GM12872 (cell line): ENCODE measurements around the gene PERM1.

Experiments used
- TF ChIP-seq, protein P1 (sequence below): IDR thresholded peaks from 3 replicates; pipeline ENCODE4 v1.5.1; 2011; ENCODE audit warnings: low read depth, mild to moderate bottlenecking, low read length, moderate library complexity; ENCODE audit not compliant: insufficient read depth

The PERM1 gene

DNA sequence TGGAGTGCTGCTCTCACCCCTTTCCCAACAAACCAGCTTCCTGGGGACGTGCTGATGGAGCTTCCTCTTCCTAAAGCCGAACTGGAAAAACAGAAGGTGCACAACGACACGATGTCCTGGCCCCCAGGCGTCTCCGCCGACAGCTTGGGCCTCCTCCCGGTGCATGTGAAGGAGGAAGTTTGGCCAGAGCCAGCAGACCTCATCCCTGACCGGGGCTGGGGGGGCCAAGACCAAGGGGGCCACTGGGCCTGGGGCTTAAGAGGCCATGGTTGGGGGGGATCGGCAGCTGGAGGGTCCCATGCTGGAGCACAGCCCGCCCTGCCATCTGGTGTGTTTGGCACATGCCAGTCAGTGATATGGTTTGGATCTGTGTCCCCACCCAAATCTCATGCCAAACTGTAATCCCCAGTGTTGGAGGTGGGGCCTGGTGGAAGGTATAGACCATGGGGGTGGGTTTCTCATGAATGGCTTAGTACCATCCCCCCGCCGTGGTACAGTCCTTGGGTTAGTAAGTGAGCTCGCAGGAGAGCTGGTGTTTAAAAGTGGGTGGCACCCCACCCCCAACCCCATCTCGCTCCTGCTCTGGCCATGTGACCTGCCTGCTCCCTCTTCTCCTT lies 11.6 kb upstream of the PERM1 start:
- TF ChIP-seq, protein P1, sequence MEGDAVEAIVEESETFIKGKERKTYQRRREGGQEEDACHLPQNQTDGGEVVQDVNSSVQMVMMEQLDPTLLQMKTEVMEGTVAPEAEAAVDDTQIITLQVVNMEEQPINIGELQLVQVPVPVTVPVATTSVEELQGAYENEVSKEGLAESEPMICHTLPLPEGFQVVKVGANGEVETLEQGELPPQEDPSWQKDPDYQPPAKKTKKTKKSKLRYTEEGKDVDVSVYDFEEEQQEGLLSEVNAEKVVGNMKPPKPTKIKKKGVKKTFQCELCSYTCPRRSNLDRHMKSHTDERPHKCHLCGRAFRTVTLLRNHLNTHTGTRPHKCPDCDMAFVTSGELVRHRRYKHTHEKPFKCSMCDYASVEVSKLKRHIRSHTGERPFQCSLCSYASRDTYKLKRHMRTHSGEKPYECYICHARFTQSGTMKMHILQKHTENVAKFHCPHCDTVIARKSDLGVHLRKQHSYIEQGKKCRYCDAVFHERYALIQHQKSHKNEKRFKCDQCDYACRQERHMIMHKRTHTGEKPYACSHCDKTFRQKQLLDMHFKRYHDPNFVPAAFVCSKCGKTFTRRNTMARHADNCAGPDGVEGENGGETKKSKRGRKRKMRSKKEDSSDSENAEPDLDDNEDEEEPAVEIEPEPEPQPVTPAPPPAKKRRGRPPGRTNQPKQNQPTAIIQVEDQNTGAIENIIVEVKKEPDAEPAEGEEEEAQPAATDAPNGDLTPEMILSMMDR = no peak

DNA sequence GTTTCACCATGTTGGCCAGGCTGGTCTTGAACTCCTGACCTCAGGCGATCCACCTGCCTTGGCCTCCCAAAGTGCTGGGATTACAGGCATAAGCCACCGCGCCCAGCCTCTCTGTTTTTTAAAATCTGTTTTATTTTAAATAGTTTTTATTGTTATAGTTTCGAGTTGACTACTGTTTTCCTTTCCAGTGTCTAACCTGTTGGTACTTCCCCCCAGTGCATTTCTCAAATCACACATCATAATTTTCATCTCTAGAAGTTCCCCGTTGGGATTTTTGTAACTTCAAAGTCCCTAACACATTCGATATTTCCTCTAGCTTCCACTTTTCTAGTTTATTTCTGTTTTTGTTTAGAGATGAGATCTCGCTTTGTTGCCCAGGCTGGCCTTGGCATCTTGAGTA lies 10.5 kb upstream of the PERM1 start:
- TF ChIP-seq, protein P1 = no peak

DNA sequence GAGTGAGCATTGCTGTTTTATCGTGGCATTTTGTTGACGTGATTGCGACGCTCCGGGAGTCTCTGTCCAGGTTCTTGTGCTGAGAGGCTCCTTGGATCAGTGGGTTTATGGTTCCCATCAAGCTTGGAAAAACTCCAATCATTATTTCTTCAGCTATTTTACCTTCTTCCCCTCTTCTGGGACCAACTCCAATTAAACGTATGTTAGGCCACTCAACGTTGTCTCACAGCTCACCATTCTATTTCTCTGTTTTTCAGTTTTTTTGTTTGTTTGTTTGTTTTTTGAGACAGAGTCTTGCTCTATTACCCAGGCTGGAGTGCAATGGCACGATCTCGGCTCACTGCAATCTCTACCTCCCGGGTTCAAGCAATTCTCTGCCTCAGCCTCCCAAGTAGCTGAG lies 10.0 kb upstream of the PERM1 start:
- TF ChIP-seq, protein P1 = no peak

DNA sequence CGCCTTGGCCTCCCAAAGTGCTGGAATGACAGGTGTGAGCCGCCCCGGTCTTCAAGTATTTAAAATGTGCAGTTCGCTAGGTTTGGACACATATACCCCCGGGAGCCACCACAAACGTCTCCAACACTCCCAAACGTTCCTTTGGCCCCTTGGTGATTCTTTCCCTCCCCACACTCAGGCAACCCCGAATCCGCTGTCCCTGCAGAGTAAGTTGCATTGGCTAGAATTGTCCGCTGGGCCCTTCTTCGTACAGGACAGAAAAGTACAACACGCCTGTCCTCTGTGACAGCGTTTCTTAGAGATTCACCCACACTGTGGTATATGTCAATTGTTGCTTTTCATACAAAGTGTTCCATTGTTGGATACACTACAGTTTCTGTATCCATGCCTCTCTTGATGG lies 3.2 kb upstream of the PERM1 start:
- TF ChIP-seq, protein P1 = no peak

DNA sequence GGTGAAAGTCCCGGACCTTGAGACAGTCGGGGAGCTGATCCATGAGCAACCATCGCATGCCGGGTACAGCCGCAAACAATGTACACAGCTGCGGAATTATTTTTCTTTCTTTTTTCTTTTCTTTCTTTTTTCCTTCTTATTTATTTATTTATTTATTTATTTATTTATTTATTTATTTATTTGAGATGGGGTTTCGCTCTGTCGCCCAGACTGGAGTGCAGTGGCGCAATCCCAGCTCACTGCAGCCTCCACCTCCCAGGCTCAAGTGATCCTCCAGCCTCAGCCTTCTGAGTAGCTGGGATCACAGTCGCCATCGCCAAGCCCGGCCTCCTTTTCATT lies 2.6 kb upstream of the PERM1 start:
- TF ChIP-seq, protein P1 = no peak

DNA sequence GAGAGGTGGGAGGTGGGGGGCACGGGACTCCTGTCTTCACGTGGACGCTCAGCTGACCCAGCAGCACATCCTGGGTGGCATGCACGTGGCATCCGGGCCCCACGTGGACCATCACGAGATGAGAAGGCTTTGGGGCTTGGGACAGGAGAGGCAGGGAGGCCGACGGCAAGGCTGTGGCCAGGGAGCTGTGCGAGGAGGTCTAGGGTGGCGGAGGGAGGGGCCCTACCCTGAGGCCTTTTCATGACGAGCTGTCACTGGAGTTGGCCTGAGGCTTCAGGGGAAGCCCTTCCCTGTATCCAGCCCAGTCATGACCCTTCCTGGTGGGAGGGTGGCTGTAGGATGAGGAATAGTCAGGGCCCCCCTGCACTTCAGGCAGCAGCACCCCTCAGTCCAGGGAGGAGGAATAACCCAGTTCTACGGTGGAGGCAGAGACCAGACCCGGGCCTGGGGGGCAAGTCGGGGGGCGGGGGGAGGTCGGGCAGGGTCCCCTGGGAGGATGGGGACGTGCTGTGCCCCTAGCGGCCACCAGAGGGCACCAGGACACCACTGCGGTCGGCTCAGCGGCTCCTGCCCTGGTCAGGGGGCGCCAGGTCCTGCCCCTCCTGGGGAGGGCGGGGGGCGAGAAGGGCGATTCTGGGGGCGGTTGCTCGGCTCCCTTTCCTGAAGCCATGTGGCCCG lies 2.0 kb upstream of the PERM1 start:
- TF ChIP-seq, protein P1 = peak; percentile 86

DNA sequence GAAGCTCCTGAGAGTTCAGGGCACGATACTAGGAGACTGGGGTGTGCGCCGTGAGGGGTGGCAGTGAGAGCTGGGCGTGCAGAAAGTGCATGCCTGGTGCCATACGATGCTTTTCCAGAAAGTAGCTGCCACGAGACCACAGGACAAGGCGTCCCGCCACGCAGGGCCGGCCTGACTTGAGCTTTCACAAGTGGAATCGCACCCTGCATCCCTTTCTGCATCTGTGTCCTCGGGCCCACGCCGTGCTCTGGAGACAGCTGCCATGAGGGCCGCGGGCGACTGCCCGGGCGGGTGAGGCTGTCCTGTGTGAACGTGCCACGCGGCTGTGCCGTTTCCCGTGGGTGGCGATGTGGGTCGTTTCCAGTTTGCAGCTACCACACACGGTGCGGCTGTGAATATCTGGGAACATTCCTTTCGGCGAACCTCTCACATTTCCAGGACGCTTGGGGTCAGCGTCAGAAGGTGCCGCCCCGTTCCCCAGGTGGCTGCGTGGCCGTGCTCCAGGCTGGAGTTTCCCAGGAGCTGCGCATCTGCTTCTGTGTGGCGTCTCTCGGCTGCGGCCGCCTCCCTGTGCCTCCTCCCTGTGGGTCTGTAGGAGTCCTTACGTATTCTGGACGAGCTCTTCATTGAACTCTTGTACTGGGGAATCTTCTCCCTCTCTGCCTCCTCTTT lies 1.0 kb upstream of the PERM1 start:
- TF ChIP-seq, protein P1 = no peak
